Choroid plexus epithelial cell (primary cell): ENCODE results near the gene TRIM8.

Experiments used
- DNase-seq: peaks from one replicate; pipeline ENCODE4 v3.0.0-alpha.2; 2010; ENCODE audit warnings: low read depth
- H3K4me3 ChIP-seq: 2 replicates; pipeline ENCODE4 v1.5.1; 2011; ENCODE audit warnings: low read depth, mild to moderate bottlenecking, control low read depth, low read length, moderate library complexity
- TF ChIP-seq, protein P1 (sequence below): conservative IDR thresholded peaks from 2 replicates; pipeline ENCODE4 v1.5.1; 2011; ENCODE audit warnings: low read depth, mild to moderate bottlenecking, control low read depth, inconsistent platforms, low read length, moderate library complexity

Gene TRIM8

DNA sequence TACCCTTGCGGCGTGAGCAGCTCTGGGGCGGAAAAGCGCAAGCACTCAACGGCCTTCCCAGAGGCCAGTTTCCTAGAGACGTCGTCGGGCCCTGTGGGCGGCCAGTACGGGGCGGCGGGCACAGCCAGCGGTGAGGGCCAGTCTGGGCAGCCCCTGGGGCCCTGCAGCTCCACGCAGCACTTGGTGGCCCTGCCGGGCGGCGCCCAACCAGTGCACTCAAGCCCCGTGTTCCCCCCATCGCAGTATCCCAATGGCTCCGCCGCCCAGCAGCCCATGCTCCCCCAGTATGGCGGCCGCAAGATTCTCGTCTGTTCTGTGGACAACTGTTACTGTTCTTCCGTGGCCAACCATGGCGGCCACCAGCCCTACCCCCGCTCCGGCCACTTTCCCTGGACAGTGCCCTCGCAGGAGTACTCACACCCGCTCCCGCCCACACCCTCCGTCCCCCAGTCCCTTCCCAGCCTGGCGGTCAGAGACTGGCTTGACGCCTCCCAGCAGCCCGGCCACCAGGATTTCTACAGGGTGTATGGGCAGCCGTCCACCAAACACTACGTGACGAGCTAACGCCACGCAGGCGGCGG lies 12.6 kb downstream of the TRIM8 start:
- TF ChIP-seq, protein P1, sequence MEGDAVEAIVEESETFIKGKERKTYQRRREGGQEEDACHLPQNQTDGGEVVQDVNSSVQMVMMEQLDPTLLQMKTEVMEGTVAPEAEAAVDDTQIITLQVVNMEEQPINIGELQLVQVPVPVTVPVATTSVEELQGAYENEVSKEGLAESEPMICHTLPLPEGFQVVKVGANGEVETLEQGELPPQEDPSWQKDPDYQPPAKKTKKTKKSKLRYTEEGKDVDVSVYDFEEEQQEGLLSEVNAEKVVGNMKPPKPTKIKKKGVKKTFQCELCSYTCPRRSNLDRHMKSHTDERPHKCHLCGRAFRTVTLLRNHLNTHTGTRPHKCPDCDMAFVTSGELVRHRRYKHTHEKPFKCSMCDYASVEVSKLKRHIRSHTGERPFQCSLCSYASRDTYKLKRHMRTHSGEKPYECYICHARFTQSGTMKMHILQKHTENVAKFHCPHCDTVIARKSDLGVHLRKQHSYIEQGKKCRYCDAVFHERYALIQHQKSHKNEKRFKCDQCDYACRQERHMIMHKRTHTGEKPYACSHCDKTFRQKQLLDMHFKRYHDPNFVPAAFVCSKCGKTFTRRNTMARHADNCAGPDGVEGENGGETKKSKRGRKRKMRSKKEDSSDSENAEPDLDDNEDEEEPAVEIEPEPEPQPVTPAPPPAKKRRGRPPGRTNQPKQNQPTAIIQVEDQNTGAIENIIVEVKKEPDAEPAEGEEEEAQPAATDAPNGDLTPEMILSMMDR: no peak
- no peak for DNase-seq
- no peak overlapping the region for H3K4me3 ChIP-seq

DNA sequence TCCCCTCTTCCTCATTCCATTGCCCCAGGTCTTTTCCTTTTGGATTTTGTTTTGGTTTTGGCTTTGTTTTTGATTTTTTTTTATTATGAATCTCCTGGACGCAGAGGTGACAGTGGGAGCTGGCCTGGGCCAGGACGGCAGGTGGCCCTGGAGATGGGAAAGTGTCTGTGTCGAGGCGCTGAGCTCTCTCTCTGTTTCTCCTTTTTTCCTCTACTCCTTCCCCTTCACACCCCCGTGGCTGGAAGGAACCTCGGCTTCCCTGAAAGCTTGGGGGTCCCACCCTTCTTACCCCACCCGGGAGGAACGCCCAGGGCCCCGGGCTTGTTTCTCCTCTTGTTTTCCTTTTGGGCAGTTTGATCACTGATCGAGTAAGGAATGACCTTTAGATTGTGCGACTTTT lies 13.2 kb downstream of the TRIM8 start:
- DNase-seq: no peak
- TF ChIP-seq, protein P1: no peak
- no peak overlapping the region for H3K4me3 ChIP-seq

DNA sequence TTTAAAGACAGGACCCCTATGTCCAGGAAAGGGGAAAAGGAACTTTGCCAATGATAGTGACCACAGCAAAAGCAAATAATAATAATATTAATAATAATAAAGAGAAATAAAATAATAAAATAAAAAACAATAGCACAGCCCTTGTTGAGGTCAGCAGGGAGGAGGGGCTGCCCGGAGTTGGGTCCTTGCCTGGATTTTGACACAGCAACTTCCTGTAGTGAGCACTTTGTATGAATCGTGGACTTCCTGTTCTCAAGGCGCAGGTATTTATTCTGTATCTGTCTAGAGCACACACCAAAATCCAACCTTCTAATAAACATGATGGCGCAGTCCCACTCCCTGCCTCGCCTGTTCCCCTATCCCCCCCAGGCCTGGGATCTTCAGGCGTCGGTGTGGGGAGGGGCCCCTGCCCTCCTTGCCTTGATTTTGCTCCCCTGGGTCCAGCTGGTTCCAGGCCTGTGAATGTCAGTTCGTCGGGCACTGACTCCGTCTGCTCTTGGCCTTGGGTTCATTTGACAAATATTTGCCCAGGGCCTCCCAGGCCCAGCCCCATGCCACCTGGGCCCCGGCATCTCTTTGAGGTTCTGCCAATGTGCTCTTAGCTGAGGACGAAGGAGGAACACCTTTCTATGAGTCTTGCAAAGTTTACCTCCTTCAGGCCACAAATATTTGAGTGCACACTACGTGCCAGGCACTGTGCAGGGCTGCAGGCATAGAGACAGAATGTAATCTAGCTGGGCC lies 13.9 kb downstream of the TRIM8 start:
- TF ChIP-seq, protein P1: no peak
- DNase-seq: peak; percentile 79
- H3K4me3 ChIP-seq: no peak overlapping the region

DNA sequence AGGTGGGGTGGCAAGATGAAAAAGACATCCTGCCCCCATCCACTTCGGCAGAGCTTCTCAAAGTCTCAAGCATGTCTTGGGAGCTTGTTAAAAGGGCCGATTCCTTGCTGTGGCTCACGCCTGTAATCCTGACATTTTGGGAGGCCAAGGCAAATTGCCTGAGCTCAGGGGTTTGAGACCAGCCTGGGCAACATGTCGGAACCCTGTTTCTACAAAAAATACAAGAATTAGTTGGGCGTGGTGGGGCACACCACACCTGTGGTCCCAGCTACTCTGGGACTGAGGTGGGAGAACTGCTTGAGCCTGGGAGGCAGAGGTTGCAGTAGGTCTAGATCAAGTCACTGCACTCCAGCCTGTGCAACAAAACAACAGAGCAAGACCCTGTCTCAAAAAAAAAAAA lies 14.5 kb downstream of the TRIM8 start:
- no peak overlapping the region for H3K4me3 ChIP-seq
- TF ChIP-seq, protein P1: no peak
- no peak for DNase-seq

DNA sequence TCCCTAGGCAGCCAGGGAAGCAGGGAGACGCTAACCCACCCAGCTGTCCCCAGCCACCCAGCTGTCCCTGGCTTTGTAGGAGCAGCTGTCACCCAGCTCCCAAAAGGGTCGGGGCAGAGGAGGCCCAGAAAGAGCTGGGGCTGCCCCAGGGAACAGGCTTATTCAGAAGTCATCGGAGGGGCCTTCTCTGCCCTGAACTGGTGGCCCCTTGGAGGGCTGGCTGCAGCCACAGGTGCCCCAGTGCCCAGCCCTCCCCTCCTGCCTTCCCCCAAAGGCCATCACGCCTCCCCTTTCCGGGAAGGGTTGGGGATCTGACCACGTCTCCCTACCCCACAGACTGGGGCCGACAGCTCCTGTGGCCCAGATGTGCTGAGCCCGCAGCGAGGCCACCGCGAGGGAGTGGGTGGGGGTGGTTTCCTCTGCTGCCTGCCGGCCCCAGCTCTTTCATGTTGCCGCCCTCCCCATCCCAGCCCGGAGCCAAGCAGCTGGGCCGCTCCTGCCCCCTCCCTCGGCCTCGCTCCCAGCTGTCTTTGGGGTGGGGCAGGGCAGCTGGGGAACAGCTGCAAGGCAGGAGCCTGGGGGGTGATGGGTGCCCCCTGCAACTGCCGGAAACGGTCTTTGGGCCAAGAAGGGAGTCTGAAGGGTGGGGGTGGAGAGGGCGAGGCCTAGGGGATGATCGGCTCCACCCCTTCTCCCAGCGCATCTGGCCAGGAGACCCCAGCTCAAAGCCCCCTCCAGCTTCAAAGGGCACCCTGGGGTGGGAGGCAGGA lies 16.8 kb downstream of the TRIM8 start:
- TF ChIP-seq, protein P1: no peak
- no peak overlapping the region for H3K4me3 ChIP-seq
- peak; percentile 65 for DNase-seq

DNA sequence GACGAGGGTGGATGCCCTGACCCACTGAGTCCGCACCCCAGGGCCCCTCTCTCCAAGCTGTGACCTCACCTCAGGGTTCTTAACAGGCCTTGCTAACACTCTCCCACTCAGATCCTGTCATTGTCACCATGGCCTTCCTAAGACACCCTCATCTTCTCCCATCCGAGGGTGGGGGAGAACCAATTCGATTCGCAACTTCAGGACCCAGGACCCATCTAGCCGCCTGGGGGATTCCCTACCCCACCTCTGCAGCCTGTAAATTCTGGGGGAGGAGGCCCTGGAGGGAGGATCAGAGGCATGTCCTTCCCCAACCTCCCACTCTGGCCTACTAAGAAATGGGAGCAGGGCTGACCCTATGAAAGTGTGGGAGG lies 17.4 kb downstream of the TRIM8 start:
- TF ChIP-seq, protein P1: no peak
- no peak for DNase-seq
- no peak overlapping the region for H3K4me3 ChIP-seq
